ENCODE data around the gene SEC23A. TPM values are rescaled to one million over a fixed set of nuclear protein-coding genes. Genes with fewer than 3 reads are reported as not detected.

Gene SEC23A
- polyA plus RNA-seq, 4 donors: 58.4 to 65.7 (median 62.5) TPM

DNA sequence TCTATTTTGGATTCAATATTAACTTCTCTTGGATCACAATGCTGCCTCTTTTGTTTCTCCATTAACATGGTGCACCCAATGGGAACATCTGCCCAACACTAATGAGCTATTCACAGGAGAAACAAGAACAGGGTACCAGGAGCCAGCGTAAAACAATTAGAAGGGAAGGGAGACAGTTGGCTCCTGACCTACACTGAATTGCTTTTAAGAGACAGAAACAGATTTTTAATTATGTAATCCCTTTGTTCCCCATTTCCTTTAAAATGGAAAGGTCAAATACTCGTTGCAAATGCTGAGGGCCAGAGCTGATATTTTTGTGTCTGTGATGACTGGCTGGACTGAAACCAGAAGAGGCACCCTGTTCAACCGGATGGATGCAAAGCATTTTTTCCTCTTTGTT, 108.3 kb downstream of the SEC23A start:
- no peak for DNase-seq (ENCODE audit: low read depth in 4 of 4, low spot score in 2 of 4)

DNA sequence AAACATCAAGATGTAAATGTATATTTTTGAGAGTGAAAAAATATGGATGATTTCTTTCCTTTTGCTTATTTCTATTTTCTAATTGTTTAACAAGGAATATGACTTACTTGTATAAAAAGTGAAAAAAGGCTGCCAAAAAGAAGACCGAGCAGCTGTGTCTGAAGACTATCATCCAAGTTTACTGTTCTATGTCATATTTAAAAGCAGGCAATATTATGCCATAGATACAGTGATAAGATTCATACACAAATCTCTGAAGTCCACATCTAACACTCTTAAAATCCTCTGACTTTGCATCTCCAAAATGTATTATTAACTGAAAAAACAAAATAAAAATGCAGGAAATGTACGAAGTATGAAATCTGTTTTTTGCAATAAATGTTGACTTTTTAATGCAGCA, 109.1 kb downstream of the SEC23A start:
- no peak for DNase-seq (ENCODE audit: low read depth in 4 of 4, low spot score in 2 of 4)

DNA sequence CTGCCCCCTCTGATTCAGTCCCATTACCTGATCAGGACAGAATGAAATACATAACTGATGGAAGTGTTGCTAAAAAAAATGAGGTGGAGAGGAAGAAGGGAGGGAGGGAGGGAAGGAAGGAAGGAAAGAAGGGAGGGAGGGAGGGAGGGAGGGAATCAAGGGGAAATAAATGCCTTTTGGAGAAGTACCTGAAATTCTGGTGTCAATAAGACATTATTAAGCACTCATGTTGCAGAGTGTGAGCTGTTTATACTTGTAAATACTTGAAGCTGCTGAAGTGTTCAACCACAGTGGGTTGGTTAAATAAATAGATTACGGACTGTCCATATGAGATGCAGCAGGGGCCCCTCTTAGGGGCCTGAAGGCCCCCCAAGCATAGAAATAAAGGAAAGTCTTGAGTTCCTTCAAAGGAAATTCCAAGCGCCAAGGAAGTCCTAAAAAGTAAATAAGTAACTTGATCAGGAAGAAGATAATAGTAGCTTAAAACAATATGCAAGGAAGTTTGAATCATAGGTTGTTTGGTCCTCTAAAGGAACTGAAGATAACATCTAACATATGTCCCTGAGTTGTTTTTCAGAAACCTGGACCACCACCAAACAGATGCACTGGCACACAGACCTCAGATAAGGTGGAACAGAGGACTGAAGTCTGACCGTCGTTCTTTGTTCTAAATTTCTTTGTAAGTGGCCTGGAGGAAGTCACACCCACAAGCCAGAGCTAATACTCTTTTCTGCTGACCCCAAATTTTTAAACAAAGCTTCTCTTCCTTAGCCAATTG, 110.8 kb downstream of the SEC23A start:
- DNase-seq (ENCODE audit: low read depth in 4 of 4, low spot score in 2 of 4): no peak

DNA sequence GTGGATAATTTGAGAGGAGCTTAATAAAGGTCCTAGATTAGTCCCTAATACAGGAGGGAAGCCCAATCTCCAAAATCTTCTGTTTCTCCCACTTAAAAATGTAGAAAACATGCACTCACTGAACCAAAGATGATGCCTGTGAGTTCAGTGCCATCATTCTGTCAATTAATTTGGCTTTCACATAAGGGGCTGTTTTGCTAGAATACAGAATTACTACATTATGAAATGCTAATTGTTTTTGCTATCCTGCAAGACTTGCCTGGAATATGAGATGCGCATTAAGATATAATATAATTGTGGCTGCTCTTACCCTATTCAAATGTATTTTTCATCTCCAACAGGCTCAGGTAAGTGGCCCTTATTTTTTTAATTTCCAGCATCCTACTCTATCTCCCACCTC, 111.7 kb downstream of the SEC23A start:
- DNase-seq (ENCODE audit: low read depth in 4 of 4, low spot score in 2 of 4): no peak

DNA sequence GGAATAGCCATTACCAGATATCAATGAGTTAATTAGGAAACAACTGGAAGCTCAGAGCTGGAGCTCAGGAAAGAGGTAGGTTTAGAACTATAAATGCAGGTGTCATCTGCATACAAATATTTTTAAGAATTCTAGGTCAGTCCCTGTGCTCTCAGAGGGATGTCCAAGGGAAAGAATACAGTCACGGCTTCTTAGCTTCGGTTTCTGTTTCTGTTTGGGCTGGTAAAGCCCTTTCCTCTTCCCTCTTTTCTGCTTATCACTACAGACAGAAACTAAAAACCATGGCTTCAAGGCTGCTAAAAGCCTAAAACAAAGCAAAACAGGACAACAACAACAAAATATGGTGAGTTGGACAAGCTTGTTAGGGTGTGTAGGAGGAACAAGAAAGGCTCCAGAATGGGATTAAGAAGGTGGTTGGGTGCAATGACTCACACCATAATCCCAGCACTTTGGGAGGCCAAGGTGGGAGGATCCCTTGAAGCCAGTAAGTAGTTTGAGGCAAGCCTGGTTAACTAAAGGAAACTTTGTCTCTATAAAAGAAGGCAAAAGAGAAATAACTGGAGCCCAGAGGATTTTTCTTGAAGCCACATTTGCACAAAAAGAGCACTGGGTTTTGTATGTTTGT, 113.0 kb downstream of the SEC23A start:
- no peak for DNase-seq (ENCODE audit: low read depth in 4 of 4, low spot score in 2 of 4)

DNA sequence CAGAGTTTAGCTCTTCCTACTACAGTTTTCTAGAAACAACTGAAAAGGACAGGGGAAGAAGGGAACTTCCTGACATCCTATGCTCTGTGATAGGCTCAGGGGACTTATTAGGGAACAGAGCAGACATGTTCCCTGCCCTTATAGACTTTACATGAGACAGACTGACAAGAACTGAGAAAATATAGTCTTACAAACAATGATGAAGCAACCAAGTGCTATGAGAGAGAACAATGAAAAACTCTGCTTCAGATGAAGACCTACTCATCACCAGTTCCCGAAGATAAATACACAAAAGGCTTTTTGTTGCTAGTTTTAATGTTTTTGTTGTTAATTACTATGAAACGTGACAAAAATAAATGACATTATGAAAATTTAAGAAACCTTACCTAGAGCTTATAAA, 115.3 kb downstream of the SEC23A start:
- DNase-seq (ENCODE audit: low read depth in 4 of 4, low spot score in 2 of 4): no peak

DNA sequence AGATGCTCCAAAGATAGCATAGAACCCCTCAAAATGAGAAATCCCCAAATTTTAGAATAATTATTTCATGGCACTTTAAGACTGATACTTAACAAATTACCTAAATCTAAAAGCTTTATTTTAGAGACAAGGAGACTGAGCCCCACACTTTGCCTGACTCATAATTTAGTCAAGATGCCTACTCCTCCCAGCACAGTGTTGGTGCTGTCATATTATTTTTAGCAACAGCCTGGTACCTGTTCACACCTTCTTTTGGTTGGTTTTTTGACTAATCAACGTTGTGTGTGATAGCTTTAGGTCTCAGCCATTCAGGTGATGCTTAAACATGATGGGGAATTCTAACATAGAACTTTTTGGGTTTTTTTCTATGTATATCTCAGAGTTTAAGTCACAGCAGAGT, 120.2 kb downstream of the SEC23A start:
- no peak for DNase-seq (ENCODE audit: low read depth in 4 of 4, low spot score in 2 of 4)

DNA sequence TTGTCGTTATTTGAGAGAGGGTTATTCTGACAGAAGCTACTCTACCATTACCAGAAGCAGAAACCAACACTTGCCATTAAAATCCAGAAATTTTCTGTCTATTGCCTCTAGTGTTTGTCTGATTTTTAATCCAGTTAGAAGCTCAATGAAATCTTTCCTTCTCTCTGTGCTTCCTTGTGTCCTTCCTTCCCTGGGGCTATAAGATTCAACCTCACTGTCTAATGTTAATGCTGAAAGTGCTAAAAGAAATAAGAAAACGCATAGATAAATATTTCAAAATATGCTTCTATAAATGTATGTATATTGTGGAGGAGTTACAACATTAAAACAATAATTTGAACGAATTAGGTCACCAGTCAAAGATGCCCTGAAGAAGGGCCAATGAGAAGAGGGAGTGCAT, 120.8 kb downstream of the SEC23A start:
- DNase-seq (ENCODE audit: low read depth in 4 of 4, low spot score in 2 of 4): no peak

Other genes with a start within 250 kb of the SEC23A start
- 10 to 100 TPM; 23.4 to 28.8 (median 25.9) TPM for gene GEMIN2, start 11.1 kb upstream of the SEC23A start, polyA plus RNA-seq (ENCODE audit: insufficient read length in 4 of 4)
- 10 to 100 TPM; 27.4 to 35.1 (median 33.7) TPM for gene TRAPPC6B, start 67.1 kb upstream of the SEC23A start, polyA plus RNA-seq (ENCODE audit: insufficient read length in 4 of 4)
- gene PNN, start 72.0 kb upstream of the SEC23A start, polyA plus RNA-seq (ENCODE audit: insufficient read length in 4 of 4): 100 to 1,000 TPM; 146 to 237 (median 182) TPM
- 10 to 100 TPM; 61.6 to 83.5 (median 73.2) TPM for gene MIA2, start 130.7 kb upstream of the SEC23A start, polyA plus RNA-seq (ENCODE audit: insufficient read length in 4 of 4)